Measurements from ENCODE around the gene CTTNBP2NL. TPM values are rescaled to one million over a fixed set of nuclear protein-coding genes. Genes with fewer than 3 reads are reported as not detected.

The CTTNBP2NL gene
- total and polyA plus RNA-seq, 10 of the 15 experiments (the other 5 are each of a cell fraction or from before 2014, with no cell fraction given): 2.1 to 11.3 (median 5.6) TPM

DNA sequence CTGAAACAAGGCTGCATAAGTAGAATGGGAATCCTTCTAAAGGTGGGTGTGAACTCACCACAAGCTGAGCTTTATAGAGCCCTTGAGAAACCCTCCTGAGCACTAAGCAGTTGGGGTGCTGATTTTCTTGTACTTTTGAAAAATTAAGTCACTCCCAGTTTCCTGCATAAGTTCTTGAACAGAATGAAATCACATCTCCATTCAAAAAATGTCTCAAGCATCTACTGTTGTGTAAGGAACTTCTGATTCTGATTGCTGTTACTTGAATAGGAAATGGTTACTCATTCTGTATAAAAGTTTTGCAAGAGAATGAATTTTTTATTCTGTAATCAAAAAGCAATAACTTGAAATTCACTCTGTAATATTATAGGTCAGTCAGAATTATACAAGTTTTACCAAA, 61.9 kb downstream of the CTTNBP2NL start:
- Histone ChIP-seq H3K4me3 (no peak overlapping the region), H2AFZ (ENCODE audit: control insufficient read depth, low read depth, low read length) (no peak overlapping the region), H3K4me2 (ENCODE audit: control insufficient read depth, insufficient read depth) (no peak overlapping the region), H3K4me1 (ENCODE audit: control insufficient read depth, insufficient read depth, low read length) (no peaks in the 10 kb centered on the region), H3K9ac (ENCODE audit: control insufficient read depth, insufficient read depth, low read length) (no peak overlapping the region), H3K27me3 (replicated peaks in 1 of 2; ENCODE audit: control insufficient read depth in 2 of 2, insufficient read depth in 2 of 2, low read length in 1 of 2) (no peaks in the 10 kb centered on the region), H3K79me2 (ENCODE audit: control insufficient read depth, insufficient read depth, low read length) (no peaks in the 10 kb centered on the region), H4K20me1 (ENCODE audit: control insufficient read depth, insufficient read depth) (no peaks in the 10 kb centered on the region), H3K9me3 (replicated peaks; ENCODE audit: control insufficient read depth, insufficient read depth, low read length) (no peaks in the 10 kb centered on the region), H3K27ac (ENCODE audit: control insufficient read depth, insufficient read depth) (no peak overlapping the region), H3K36me3 (ENCODE audit: control insufficient read depth in 2 of 2, insufficient read depth in 2 of 2, low read length in 1 of 2) (peaks cover 9 to 10% of the 10 kb centered on the region in 2 experiments)
- FAIRE-seq: no peak
- ChIA-PET RAD21 (ENCODE audit: unreplicated experiment) (interaction anchor here (1.1 kb wide), 1 partner anchor 60 kb away, joined by 3 read pairs; no protein-coding TSS in a partner anchor), CTCF (interaction anchor here (0.9 to 2.1 kb wide), 3 partner anchors 11 to 156 kb away, joined by 4 to 6 read pairs (median 5); no protein-coding TSS in a partner anchor), SMC1A (ENCODE audit: uncharacterized antibody, unreplicated experiment) (interaction anchor here (0.8 to 1.8 kb wide), 6 partner anchors 7 to 64 kb away, joined by 3 to 5 read pairs (median 4); no protein-coding TSS in a partner anchor), POLR2A (no interaction called here)
- BruUV-seq (replicated peaks): no TSS peak
- TF ChIP-seq IKZF2 (IDR thresholded peaks at IDR 0.05): no peak
- DNase-seq (ENCODE audit: low read depth, low spot score): no peak
- in situ Hi-C loops (cut with MboI): no loop called here
- intact Hi-C loops (cut with micrococcal nuclease; ENCODE audit: unreplicated experiment): no loop called here
- no peak for ATAC-seq

DNA sequence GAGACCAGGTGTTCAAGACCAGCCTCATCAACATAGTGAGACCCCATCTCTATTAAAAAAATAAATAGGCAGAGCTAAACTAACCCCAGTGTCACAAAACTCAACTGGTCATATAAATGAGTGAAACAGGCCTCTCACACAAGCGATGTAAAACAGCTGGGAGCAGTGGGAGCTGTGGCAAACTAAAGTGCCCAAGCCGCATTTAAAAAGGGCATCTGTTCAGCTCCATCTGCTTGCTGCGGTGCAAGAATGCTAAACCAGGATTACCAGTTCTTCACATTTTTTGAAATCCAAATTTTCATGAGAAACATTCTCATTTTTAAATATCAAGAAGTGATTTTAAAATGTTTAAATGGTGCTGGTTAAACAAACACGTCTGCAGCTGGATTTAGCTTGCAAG, 62.7 kb downstream of the CTTNBP2NL start:
- in situ Hi-C loops (cut with MboI): no loop called here
- H3K27ac ChIP-seq (ENCODE audit: control insufficient read depth, insufficient read depth): no peak overlapping the region
- H3K4me2 ChIP-seq (ENCODE audit: control insufficient read depth, insufficient read depth): no peak overlapping the region
- ChIA-PET CTCF (interaction anchor here (1.1 to 2.1 kb wide), 2 partner anchors 43 to 68 kb away, joined by 3 to 6 read pairs; no protein-coding TSS in a partner anchor), POLR2A (no interaction called here), SMC1A (ENCODE audit: uncharacterized antibody, unreplicated experiment) (interaction anchor here (1.5 to 1.9 kb wide), 3 partner anchors 8 to 67 kb away, joined by 4 to 7 read pairs (median 5); no protein-coding TSS in a partner anchor), RAD21 (ENCODE audit: unreplicated experiment) (no interaction called here)
- H3K9ac ChIP-seq (ENCODE audit: control insufficient read depth, insufficient read depth, low read length): no peak overlapping the region
- H3K27me3 ChIP-seq (replicated peaks in 1 of 2; ENCODE audit: control insufficient read depth in 2 of 2, insufficient read depth in 2 of 2, low read length in 1 of 2): no peaks in the 10 kb centered on the region
- ATAC-seq (no peak), DNase-seq (ENCODE audit: low read depth, low spot score) (no peak), FAIRE-seq (no peak)
- WGBS (ENCODE audit: insufficient coverage, insufficient replicate concordance, low lambda C conversion rate, missing lambda C conversion rate): 60% methylated on average over 4 of the region's 4 CpGs
- no peaks in the 10 kb centered on the region for H3K9me3 ChIP-seq (replicated peaks; ENCODE audit: control insufficient read depth, insufficient read depth, low read length)
- H3K79me2 ChIP-seq (ENCODE audit: control insufficient read depth, insufficient read depth, low read length): no peaks in the 10 kb centered on the region
- intact Hi-C loops (cut with micrococcal nuclease; ENCODE audit: unreplicated experiment): no loop called here
- H2AFZ ChIP-seq (ENCODE audit: control insufficient read depth, low read depth, low read length): no peak overlapping the region
- H3K36me3 ChIP-seq (ENCODE audit: control insufficient read depth in 2 of 2, insufficient read depth in 2 of 2, low read length in 1 of 2): peaks cover 9 to 10% of the 10 kb centered on the region in 2 experiments
- no peak overlapping the region for H3K4me3 ChIP-seq
- H3K4me1 ChIP-seq (ENCODE audit: control insufficient read depth, insufficient read depth, low read length): no peaks in the 10 kb centered on the region
- no TSS peak for BruUV-seq (replicated peaks)
- H4K20me1 ChIP-seq (ENCODE audit: control insufficient read depth, insufficient read depth): no peaks in the 10 kb centered on the region
- TF ChIP-seq, protein P1, sequence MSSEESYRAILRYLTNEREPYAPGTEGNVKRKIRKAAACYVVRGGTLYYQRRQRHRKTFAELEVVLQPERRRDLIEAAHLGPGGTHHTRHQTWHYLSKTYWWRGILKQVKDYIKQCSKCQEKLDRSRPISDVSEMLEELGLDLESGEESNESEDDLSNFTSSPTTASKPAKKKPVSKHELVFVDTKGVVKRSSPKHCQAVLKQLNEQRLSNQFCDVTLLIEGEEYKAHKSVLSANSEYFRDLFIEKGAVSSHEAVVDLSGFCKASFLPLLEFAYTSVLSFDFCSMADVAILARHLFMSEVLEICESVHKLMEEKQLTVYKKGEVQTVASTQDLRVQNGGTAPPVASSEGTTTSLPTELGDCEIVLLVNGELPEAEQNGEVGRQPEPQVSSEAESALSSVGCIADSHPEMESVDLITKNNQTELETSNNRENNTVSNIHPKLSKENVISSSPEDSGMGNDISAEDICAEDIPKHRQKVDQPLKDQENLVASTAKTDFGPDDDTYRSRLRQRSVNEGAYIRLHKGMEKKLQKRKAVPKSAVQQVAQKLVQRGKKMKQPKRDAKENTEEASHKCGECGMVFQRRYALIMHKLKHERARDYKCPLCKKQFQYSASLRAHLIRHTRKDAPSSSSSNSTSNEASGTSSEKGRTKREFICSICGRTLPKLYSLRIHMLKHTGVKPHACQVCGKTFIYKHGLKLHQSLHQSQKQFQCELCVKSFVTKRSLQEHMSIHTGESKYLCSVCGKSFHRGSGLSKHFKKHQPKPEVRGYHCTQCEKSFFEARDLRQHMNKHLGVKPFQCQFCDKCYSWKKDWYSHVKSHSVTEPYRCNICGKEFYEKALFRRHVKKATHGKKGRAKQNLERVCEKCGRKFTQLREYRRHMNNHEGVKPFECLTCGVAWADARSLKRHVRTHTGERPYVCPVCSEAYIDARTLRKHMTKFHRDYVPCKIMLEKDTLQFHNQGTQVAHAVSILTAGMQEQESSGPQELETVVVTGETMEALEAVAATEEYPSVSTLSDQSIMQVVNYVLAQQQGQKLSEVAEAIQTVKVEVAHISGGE (CRISPR knock-in tag; IDR thresholded peaks at IDR 0.05): no peak
- TF ChIP-seq PAX8 (IDR thresholded peaks at IDR 0.05) (no peak), RCOR1 (conservative IDR thresholded peaks at IDR 0.05; ENCODE audit: low read depth, low read length) (no peak), KLF5 (IDR thresholded peaks at IDR 0.05; ENCODE audit: partially characterized antibody) (no peak), NFYA (IDR thresholded peaks at IDR 0.05; ENCODE audit: borderline replicate concordance, low read depth, low read length) (no peak), ESRRA (IDR thresholded peaks at IDR 0.05; ENCODE audit: low read length) (no peak), IKZF2 (IDR thresholded peaks at IDR 0.05) (no peak), MYB (IDR thresholded peaks at IDR 0.05; ENCODE audit: borderline replicate concordance, low read depth, low read length) (no peak), NR2C2 (IDR thresholded peaks at IDR 0.05; ENCODE audit: borderline replicate concordance, control insufficient read depth, insufficient read length, low read depth) (no peak)
- TF ChIP-seq, protein P2, sequence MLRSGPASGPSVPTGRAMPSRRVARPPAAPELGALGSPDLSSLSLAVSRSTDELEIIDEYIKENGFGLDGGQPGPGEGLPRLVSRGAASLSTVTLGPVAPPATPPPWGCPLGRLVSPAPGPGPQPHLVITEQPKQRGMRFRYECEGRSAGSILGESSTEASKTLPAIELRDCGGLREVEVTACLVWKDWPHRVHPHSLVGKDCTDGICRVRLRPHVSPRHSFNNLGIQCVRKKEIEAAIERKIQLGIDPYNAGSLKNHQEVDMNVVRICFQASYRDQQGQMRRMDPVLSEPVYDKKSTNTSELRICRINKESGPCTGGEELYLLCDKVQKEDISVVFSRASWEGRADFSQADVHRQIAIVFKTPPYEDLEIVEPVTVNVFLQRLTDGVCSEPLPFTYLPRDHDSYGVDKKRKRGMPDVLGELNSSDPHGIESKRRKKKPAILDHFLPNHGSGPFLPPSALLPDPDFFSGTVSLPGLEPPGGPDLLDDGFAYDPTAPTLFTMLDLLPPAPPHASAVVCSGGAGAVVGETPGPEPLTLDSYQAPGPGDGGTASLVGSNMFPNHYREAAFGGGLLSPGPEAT (IDR thresholded peaks at IDR 0.05; ENCODE audit: low read depth): no peak
- TF ChIP-seq, protein P3, sequence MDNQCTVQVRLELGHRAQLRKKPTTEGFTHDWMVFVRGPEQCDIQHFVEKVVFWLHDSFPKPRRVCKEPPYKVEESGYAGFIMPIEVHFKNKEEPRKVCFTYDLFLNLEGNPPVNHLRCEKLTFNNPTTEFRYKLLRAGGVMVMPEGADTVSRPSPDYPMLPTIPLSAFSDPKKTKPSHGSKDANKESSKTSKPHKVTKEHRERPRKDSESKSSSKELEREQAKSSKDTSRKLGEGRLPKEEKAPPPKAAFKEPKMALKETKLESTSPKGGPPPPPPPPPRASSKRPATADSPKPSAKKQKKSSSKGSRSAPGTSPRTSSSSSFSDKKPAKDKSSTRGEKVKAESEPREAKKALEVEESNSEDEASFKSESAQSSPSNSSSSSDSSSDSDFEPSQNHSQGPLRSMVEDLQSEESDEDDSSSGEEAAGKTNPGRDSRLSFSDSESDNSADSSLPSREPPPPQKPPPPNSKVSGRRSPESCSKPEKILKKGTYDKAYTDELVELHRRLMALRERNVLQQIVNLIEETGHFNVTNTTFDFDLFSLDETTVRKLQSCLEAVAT (IDR thresholded peaks at IDR 0.05): no peak
